DMS79 treated with DMSO at 0.1 percent for 48 hours (cell line): ENCODE results near the gene ZBTB3.
"Not testable (repeated sequence)": the region's sequence is repeated elsewhere in the genome, so short reads cannot be mapped to it uniquely, and the experiment has no call there.

Source experiments
- DNase-seq: peaks from one replicate; lab custom pipeline; 2025; lab: John Stamatoyannopoulos, UW

The ZBTB3 gene

GRCh38 chr11:62753736-62754603, at the start of gene ZBTB3:
TSS of gene ZBTB3 (minus strand) at chr11:62754160. CDS start at chr11:62753664, 496 bp downstream.
- peak; percentile 99 for DNase-seq

GRCh38 chr11:62801071-62801470, 47.1 kb upstream of the ZBTB3 start:
- no peak for DNase-seq

GRCh38 chr11:62799486-62799885, 45.5 kb upstream of the ZBTB3 start:
- DNase-seq = no peak

GRCh38 chr11:62796281-62796680, 42.3 kb upstream of the ZBTB3 start:
- DNase-seq = no peak

GRCh38 chr11:62794201-62794775, 40.3 kb upstream of the ZBTB3 start:
- no peak for DNase-seq

- DNase-seq = no peak
Measured at GRCh38 chr11:62792202-62792575, 38.2 kb upstream of the ZBTB3 start.

GRCh38 chr11:62791501-62792201, 37.7 kb upstream of the ZBTB3 start, which contains the start of gene TMEM223:
TSS of gene TMEM223 (minus strand) at chr11:62792006. CDS start at chr11:62791994, 12 bp downstream.
- DNase-seq = peak; percentile 73

GRCh38 chr11:62789576-62789975, 35.6 kb upstream of the ZBTB3 start:
- DNase-seq = no peak

GRCh38 chr11:62788991-62789390, 35.0 kb upstream of the ZBTB3 start:
- no peak for DNase-seq

GRCh38 chr11:62787005-62787759, 33.2 kb upstream of the ZBTB3 start, which contains the start of gene TMEM179B:
TSS of gene TMEM179B (plus strand) at chr11:62787402. CDS start at chr11:62787432, 30 bp downstream.
- peak; percentile 93 for DNase-seq

- peak; percentile 61 for DNase-seq
Measured at GRCh38 chr11:62786318-62787004, 32.5 kb upstream of the ZBTB3 start.

- no peak for DNase-seq
Measured at GRCh38 chr11:62782753-62783152, 28.8 kb upstream of the ZBTB3 start.

GRCh38 chr11:62778441-62778840, 24.5 kb upstream of the ZBTB3 start:
- DNase-seq = no peak

GRCh38 chr11:62777389-62777788, 23.4 kb upstream of the ZBTB3 start:
- DNase-seq = no peak

- DNase-seq = no peak
Measured at GRCh38 chr11:62775646-62776045, 21.7 kb upstream of the ZBTB3 start.

- no peak for DNase-seq
Measured at GRCh38 chr11:62774407-62774806, 20.4 kb upstream of the ZBTB3 start.

- DNase-seq = peak; percentile 98
Measured at GRCh38 chr11:62771144-62772021, 17.4 kb upstream of the ZBTB3 start, which contains the start of gene TAF6L. TSS of gene TAF6L (plus strand) at chr11:62771396. CDS start at chr11:62775784, 4,388 bp downstream.

GRCh38 chr11:62770778-62771143, 16.8 kb upstream of the ZBTB3 start:
- DNase-seq = no peak

GRCh38 chr11:62760867-62761227, 6.9 kb upstream of the ZBTB3 start:
- DNase-seq = not testable (repeated sequence)
